ENCODE data around the gene CACNA1B. TPM values are rescaled to one million over a fixed set of nuclear protein-coding genes. Genes with fewer than 3 reads are reported as not detected.

Gene CACNA1B
- total and polyA plus RNA-seq, 9 of the 15 experiments (the other 6 are each of a cell fraction or from before 2014, with no cell fraction given): 0.01 to 0.04 TPM; not detected in 7

- TF ChIP-seq NR2C1 (IDR thresholded peaks at IDR 0.05) (no peak), NR2C1 (tag; IDR thresholded peaks at IDR 0.05) (no peak), FOXA3 (CRISPR knock-in tag; conservative IDR thresholded peaks at IDR 0.05 in 1 of 2, IDR thresholded peaks at IDR 0.05 in 1 of 2) (no peak), TAF9B (IDR thresholded peaks at IDR 0.05; ENCODE audit: partially characterized antibody) (no peak), NCOA1 (IDR thresholded peaks at IDR 0.05; ENCODE audit: low read depth) (no peak), POLR2AphosphoS2 (IDR thresholded peaks at IDR 0.05; ENCODE audit: low read length) (no peak), POU5F1 (IDR thresholded peaks at IDR 0.05; ENCODE audit: borderline replicate concordance, low read depth, low read length, partially characterized antibody) (no peak), GABPB1 (CRISPR knock-in tag; IDR thresholded peaks at IDR 0.05) (no peak)
- ChIA-PET POLR2A (interaction anchor here (0.6 kb wide), 2 partner anchors 19 to 27 kb away, joined by 3 read pairs; no protein-coding TSS in a partner anchor), CTCF (ENCODE audit: low intra/inter-chr PET ratio) (no interaction called here)
- Histone ChIP-seq H4K20me1 (replicated peaks; ENCODE audit: control insufficient read depth, insufficient read depth, low read length) (no peaks in the 10 kb centered on the region), H3K9me3 (replicated peaks; ENCODE audit: control insufficient read depth, insufficient read depth, low read depth, low read length) (no peaks in the 10 kb centered on the region), H3K36me3 (ENCODE audit: control insufficient read depth, insufficient read depth, low read length) (no peaks in the 10 kb centered on the region), H3K9me1 (ENCODE audit: control insufficient read depth, insufficient read depth, low read length) (no peaks in the 10 kb centered on the region), H3K4me1 (replicated peaks in 1 of 2; ENCODE audit: control insufficient read depth in 2 of 2, insufficient read depth in 2 of 2, low read length in 2 of 2) (peaks cover 0 to 3% of the 10 kb centered on the region in 2 experiments; a peak in 1 of 5 replicates), H2AFZ (ENCODE audit: low read depth, low read length) (no peak overlapping the region), H3K4me3 (no peak overlapping the region), H3K27ac (ENCODE audit: extremely low read depth, low read depth, low read length) (no peak overlapping the region), H3K27me3 (ENCODE audit: control insufficient read depth in 2 of 2, insufficient read depth in 2 of 2, low read length in 2 of 2) (peaks cover 3 to 36% of the 10 kb centered on the region in 2 experiments; a peak in 4 of 5 replicates), H3K79me2 (ENCODE audit: control insufficient read depth, insufficient read depth, low read length) (no peaks in the 10 kb centered on the region), H3K9ac (ENCODE audit: insufficient read depth in 1 of 2, low read depth in 2 of 2, low read length in 2 of 2) (no peak overlapping the region; a peak in 1 of 4 replicates), H3K4me2 (ENCODE audit: insufficient read depth, low read length) (no peak overlapping the region)
- no peak for FAIRE-seq
- WGBS (ENCODE audit: insufficient coverage, low coverage, missing lambda C conversion rate): 21% methylated on average over 13 of the region's 13 CpGs
- no peak for DNase-seq (ENCODE audit: extremely low read depth in 1 of 4, low spot score in 3 of 4)
- in situ Hi-C loops (cut with MboI): no loop called here
- ATAC-seq: no peak; the same call in 2 of the 3 replicates
- BruUV-seq (replicated peaks): no TSS peak
- intact Hi-C loops (cut with micrococcal nuclease): no loop called here
Observed at GRCh38 chr9:137972988-137973470, 95.4 kb downstream of the CACNA1B start.
